Astrocyte of the spinal cord (primary cell): ENCODE results near the gene SLX4IP.

Experiments used
- DNase-seq: peaks from one replicate; pipeline ENCODE4 v3.0.0; 2011; ENCODE audit warnings: low read depth, low spot score
- H3K4me3 ChIP-seq: 2 replicates; pipeline ENCODE4 v1.5.1; 2011; ENCODE audit warnings: low read depth, mild to moderate bottlenecking, low read length, moderate library complexity
- in situ Hi-C: cut with HindIII; loops from 2 replicates; pipeline ENCODE4 v1.10.0; 2017; ENCODE audit warnings: low sequenced_read_pairs
- TF ChIP-seq, protein P1 (sequence below): IDR thresholded peaks from 2 replicates; pipeline ENCODE4 v1.5.1; 2012; ENCODE audit warnings: low read depth, mild to moderate bottlenecking, low read length, inconsistent platforms

The SLX4IP gene

DNA sequence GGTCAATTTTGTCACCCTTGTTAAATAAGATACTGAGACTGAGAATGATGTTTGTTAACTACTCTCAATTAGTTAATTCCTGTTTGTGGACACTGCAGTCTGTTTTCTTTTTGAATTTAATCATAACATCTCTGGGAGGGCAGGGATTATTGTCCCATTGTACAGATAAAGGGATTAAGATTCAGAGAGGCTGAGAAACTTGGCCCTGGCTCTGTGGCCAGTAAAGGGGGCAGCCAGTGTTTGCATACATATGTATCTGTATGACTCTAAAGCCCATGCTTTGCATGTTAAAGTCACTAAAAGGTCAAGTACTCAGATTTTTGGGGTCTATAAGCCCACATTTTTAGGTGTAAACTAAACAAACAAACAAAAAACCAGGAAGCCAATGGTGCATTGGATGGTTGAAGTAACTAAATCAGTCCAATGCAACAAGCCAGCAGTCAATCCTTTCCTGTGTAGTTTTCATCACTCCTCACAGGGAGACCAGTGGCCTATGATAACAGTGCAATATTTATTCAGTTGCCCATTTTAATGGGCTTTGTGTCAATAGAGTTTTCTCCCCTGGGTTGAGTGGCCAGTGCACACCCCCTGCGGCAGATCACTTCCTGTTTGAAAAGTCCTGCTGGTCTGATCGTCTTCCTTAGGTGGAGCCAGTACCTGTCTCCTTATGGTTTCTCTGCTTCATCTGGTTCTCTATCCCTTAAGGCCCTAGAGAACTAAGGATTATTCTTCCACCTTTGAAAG lies 106.7 kb downstream of the SLX4IP start:
- in situ Hi-C loops, result no loop called here
- no peak for DNase-seq
- TF ChIP-seq, protein P1, sequence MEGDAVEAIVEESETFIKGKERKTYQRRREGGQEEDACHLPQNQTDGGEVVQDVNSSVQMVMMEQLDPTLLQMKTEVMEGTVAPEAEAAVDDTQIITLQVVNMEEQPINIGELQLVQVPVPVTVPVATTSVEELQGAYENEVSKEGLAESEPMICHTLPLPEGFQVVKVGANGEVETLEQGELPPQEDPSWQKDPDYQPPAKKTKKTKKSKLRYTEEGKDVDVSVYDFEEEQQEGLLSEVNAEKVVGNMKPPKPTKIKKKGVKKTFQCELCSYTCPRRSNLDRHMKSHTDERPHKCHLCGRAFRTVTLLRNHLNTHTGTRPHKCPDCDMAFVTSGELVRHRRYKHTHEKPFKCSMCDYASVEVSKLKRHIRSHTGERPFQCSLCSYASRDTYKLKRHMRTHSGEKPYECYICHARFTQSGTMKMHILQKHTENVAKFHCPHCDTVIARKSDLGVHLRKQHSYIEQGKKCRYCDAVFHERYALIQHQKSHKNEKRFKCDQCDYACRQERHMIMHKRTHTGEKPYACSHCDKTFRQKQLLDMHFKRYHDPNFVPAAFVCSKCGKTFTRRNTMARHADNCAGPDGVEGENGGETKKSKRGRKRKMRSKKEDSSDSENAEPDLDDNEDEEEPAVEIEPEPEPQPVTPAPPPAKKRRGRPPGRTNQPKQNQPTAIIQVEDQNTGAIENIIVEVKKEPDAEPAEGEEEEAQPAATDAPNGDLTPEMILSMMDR, result no peak

DNA sequence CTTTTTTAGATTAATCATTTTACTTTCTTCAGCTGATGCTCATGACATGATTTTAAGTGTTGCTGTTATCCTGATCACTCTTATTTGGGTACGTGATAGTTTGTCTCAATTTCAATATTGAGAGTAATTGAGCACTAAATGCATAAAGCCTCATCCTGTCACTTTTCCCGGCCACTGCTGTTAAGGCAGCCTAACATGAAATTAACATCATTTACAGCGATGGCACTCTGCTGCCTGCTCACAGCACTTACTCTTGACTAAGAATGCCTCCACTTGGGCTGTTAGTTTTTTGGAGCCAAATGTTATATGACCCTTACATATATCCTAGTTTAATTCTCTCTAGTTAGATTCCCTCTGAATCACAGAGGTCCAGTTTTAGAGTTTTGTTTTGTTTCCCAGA lies 107.3 kb downstream of the SLX4IP start:
- TF ChIP-seq, protein P1, result no peak
- DNase-seq, result no peak
- in situ Hi-C loops, result no loop called here
- no peak overlapping the region for H3K4me3 ChIP-seq

More for the DNA sequence above, 106.7 kb downstream of the SLX4IP start:
- no peak overlapping the region for H3K4me3 ChIP-seq

DNA sequence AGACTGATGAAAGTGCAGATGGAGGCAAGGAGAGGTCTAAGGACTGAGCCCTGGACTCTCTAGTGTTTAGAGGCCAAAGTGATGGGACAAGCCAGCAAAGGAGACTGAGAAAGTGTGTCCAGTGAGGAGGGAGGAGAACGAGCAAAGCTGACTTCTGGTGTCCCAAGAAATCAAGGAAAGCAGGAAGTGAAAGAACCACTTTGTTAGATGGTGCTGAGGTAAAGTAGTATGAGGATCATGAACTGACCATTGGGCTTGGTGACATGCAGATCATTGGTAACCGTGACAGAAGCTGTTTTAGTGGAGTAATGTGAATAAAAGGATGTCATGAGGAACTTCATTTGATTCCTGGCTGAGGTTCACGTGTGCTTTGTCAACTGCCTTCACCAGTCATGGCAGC lies 108.4 kb downstream of the SLX4IP start:
- TF ChIP-seq, protein P1, result no peak
- H3K4me3 ChIP-seq, result no peak overlapping the region
- in situ Hi-C loops, result no loop called here
- no peak for DNase-seq

DNA sequence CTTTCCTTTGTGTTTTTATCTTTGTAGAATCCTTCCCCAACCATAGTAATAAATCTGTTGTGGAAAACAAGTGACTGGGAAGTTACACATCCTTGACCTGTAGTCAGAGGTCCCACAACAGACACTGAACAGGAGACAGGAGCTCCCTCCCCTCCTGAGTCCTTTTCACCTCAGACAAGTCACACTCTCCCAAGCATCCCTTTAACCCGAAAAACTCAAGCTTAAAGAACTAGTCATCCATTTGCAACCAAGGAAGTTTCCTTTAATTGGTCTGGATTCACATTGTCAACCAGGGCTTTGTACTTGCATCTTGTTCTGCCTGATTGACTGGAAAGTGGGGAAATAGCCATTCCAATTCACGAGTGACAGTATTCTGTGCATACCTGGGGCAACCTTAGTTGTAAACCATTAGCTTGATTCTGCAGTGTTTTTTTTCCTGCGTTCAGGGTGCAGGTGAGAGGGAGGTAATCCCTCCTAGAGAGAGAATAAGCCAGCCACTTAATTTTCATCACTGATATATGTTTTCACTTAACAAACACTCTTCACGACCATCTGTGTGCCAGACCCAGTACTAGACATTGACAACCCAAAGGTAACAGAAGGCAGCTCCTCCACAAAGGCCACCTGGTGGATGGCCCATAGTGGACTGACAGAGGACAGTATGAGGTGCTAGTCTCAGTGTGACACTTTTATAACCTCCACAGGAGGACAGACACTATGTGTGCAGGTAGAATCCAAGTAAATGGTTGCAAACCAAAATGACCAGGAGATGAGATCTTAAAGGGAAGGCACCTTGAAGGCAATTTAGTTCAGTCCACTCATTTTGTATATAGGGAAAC lies 112.4 kb downstream of the SLX4IP start:
- H3K4me3 ChIP-seq, result no peak overlapping the region
- in situ Hi-C loops, result no loop called here
- no peak for DNase-seq
- TF ChIP-seq, protein P1, result no peak

DNA sequence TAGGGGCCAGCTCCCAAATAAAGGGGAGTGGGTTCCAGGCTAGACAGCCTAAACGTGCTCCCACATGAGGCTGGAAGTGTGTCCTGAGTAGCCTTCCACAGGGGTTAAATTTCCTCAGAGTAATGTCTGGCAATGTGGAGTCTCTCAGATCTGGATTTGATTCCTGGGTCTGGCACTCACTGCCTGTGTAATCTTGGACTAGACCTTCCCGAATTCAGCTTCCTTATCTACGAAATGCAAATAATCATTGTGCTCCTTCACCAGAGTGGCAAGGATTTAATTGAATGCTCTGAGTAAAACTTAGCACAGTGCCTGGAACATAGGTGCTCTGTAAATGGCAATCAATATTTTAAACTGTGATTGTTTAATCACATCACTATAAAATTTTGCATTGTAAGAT lies 114.4 kb downstream of the SLX4IP start:
- no peak for DNase-seq
- in situ Hi-C loops, result no loop called here

More for the DNA sequence above, 114.4 kb downstream of the SLX4IP start:
- no peak overlapping the region for H3K4me3 ChIP-seq
- TF ChIP-seq, protein P1, result no peak
